ENCODE measurements around the gene CACNB1.

Gene CACNB1

DNA sequence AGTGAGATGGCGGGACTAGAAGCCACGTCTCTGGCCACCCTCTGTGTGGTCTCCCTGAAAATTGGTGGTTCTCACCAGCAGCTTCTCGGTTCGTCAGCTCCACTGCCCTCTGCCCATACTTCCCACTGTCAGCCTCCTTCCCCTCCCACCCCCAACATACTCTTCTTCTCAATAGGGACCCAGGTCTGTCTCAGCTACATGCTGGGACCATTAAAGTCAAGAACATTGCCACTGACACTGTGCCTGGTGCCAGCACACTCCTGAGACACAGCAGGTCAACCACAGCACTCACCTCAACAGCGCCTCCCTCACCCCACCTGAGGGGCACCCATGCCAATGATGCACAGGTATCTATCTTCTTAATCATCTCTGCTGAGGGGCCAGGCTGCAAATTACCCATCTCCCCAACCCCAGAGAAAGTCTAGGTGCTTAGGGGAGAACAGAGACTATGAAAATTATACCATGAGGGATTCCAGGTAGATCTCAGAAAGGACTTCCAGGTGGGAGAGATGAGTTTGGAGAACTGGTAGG, 47.3 kb downstream of the CACNB1 start:
- no peak for TF ChIP-seq ZFX (IDR thresholded peaks at IDR 0.05; ENCODE audit: borderline replicate concordance)
- TF ChIP-seq, protein P1, sequence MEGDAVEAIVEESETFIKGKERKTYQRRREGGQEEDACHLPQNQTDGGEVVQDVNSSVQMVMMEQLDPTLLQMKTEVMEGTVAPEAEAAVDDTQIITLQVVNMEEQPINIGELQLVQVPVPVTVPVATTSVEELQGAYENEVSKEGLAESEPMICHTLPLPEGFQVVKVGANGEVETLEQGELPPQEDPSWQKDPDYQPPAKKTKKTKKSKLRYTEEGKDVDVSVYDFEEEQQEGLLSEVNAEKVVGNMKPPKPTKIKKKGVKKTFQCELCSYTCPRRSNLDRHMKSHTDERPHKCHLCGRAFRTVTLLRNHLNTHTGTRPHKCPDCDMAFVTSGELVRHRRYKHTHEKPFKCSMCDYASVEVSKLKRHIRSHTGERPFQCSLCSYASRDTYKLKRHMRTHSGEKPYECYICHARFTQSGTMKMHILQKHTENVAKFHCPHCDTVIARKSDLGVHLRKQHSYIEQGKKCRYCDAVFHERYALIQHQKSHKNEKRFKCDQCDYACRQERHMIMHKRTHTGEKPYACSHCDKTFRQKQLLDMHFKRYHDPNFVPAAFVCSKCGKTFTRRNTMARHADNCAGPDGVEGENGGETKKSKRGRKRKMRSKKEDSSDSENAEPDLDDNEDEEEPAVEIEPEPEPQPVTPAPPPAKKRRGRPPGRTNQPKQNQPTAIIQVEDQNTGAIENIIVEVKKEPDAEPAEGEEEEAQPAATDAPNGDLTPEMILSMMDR (IDR thresholded peaks at IDR 0.05) = no peak
- no peak overlapping the region for H3K27ac ChIP-seq

DNA sequence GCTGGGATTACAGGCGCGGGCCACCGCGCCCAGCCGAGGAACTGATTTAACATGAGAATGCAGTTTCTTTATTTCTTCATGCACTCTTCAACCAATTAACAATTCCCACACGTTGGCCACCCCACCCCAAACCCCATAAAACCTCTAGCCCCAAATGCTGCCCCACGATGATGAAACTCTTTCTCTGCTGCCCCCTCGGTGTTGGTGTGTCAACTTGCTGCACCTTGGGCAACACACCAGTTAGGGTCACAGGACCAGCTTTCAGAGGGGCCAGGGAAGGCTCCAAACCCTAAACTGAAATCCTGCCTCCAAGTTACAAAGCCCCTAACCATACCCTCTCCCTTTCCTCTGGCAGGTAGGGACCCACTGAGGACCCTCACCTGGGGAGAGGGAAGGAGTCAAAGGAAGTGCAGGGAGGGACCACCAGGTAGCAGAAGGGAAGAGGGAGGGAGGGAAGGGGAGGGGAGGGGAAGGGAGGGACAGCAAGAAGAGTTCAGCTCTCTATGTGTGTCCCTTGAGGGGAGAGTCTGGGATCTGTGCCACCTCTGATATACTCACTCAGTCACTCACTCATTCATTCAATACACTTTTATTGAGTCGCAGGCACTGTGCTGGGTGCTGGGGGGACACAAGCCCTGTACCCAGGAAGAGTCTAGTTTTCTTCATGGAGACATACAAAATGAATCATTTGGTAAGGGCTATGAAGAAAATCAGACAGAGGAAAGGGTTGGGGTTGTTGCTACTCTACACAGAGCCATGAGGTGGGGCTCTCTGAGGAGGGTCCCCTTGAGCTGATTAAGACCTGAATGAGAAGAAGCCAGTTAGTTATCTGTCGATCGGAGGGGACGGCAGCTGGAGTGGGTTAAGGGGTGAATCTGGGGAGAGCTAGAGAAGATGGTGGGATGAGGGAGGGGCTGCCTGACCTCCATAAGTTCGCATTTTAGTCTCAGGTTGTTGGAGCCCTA, 50.0 kb downstream of the CACNB1 start:
- no peak overlapping the region for H3K27ac ChIP-seq
- TF ChIP-seq ZFX (IDR thresholded peaks at IDR 0.05; ENCODE audit: borderline replicate concordance) = no peak
- TF ChIP-seq, protein P1 (IDR thresholded peaks at IDR 0.05) = no peak

DNA sequence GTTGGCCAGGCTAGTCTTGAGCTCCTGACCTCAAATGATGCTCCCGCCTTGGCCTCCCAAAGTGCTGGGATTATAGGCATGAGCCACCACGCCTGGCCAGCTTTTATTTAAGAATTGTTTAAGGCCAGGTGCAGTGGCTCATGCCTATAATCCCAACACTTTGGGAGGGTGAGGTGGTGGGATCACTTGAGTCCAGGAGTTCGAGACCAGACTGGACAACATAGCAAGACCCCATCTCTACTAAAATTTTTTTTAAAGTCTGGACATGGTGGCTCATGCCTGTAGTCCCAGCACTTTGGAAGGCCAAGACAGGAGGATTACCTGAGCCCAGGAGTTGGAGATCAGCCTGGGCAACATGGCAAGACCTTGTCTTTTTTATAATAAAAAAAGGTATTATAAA, 51.2 kb downstream of the CACNB1 start:
- TF ChIP-seq, protein P1 (IDR thresholded peaks at IDR 0.05) = no peak
- TF ChIP-seq ZFX (IDR thresholded peaks at IDR 0.05; ENCODE audit: borderline replicate concordance) = no peak
- H3K27ac ChIP-seq = no peak overlapping the region

DNA sequence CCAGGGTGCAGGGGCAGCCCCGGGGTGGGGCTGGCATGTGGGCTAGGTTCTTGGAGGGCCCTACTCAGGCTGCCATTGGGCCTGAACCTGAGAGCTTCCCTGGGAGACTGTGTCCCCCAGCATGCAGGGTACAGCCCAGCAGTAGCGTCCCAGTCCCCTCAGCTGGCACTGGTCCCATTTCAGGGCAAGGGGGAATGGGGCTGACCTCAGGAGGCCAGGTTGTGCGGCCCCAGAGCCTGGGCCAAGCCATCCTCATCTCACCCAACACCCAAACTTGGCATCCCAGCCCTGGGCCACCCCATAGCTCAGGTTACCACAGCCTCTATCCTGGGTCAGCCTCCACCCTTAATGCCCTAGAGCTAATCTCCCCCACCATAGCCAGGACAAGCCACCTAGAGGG, 52.3 kb downstream of the CACNB1 start:
- no peak overlapping the region for H3K27ac ChIP-seq
- TF ChIP-seq, protein P1 (IDR thresholded peaks at IDR 0.05) = no peak
- TF ChIP-seq ZFX (IDR thresholded peaks at IDR 0.05; ENCODE audit: borderline replicate concordance) = no peak

GRCh38 chr17:39144416-39144840, 53.0 kb downstream of the CACNB1 start:
- no peak for TF ChIP-seq ZFX (IDR thresholded peaks at IDR 0.05; ENCODE audit: borderline replicate concordance)
- no peak overlapping the region for H3K27ac ChIP-seq

DNA sequence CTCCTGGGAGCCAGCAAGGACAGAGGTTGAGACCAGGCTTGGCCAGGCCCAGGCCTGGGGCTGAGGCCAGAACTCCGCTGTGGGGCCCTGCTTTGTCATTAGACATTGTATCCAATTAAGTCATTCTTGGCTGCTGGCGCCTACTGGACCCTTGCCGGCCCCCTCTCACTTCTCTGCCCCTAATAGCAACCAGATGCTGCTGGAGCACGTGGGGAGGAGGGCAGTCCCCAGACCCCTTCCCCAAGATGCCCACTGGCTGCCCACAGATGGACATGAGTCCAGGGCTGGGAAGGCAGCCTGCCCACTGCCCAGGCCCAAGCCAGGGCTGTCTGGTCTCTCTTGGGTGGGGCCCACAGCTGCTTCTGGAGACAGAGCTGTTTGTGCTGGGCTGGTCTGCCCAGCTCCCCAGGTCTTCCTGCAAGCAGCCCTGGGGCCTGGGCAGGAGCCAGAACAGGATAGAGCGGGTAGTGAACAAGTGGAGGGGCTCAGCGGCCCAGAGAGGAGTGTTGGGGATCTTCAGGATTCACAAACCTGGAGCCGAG, 53.8 kb downstream of the CACNB1 start:
- TF ChIP-seq ZFX (IDR thresholded peaks at IDR 0.05; ENCODE audit: borderline replicate concordance) = no peak
- TF ChIP-seq, protein P1 (IDR thresholded peaks at IDR 0.05) = no peak

GRCh38 chr17:39141915-39142664, 55.4 kb downstream of the CACNB1 start:
- H3K27ac ChIP-seq = no peak overlapping the region
- TF ChIP-seq ZFX (IDR thresholded peaks at IDR 0.05; ENCODE audit: borderline replicate concordance) = no peak
- TF ChIP-seq, protein P1 (IDR thresholded peaks at IDR 0.05) = no peak

More for the DNA sequence above, 53.8 kb downstream of the CACNB1 start:
- H3K27ac ChIP-seq = no peak overlapping the region

Measured in 22Rv1 (cell line).